GM06990 (cell line): ENCODE results near the gene CYB5A.
"Not testable (repeated sequence)": the region's sequence is repeated elsewhere in the genome, so short reads cannot be mapped to it uniquely, and the experiment has no call there.

ENCODE experiments used
- DNase-seq: peaks from one replicate; pipeline ENCODE4 v3.0.0-alpha.2; 2011; ENCODE audit not compliant: insufficient read length; ENCODE audit errors: extremely low read depth
- H3K27me3 ChIP-seq: replicated peaks from 2 replicates; pipeline ENCODE4 v1.6.0; 2011; ENCODE audit warnings: low read length; ENCODE audit not compliant: control insufficient read depth, insufficient read depth
- H3K36me3 ChIP-seq: 2 replicates; pipeline ENCODE4 v1.5.1; 2011; ENCODE audit warnings: low read length; ENCODE audit not compliant: control insufficient read depth, insufficient read depth
- H3K4me3 ChIP-seq: replicated peaks from 2 replicates; pipeline ENCODE4 v1.5.1; 2011; ENCODE audit warnings: low read depth, mild to moderate bottlenecking, control low read depth, low read length
- TF ChIP-seq, protein P1 (sequence below): IDR thresholded peaks from 2 replicates; pipeline ENCODE4 v1.5.1; 2011; ENCODE audit warnings: low read length, control low read depth, mild to moderate bottlenecking, inconsistent platforms; ENCODE audit not compliant: insufficient read depth, poor library complexity, severe bottlenecking

The CYB5A gene

DNA sequence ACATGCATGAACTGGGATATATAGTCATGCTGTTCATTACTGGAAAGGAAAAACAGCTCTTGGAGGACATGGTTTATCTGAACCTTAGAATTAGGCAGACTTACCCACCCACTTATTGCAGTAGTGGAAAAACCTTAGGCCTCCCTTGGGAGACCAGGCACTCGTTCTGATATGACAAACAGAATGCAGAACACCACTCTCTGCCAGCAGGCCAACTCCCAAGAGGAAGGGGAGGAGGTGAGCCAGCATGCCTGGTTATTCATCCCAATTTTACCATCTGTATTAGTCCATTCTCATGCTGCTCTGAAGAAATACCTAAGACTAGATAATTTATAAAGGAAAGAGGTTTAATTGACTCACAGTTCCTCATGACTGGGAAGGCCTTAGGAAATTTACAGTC is 41.3 kb upstream of the CYB5A start:
- no peaks in the 10 kb centered on the region for H3K36me3 ChIP-seq
- TF ChIP-seq, protein P1, sequence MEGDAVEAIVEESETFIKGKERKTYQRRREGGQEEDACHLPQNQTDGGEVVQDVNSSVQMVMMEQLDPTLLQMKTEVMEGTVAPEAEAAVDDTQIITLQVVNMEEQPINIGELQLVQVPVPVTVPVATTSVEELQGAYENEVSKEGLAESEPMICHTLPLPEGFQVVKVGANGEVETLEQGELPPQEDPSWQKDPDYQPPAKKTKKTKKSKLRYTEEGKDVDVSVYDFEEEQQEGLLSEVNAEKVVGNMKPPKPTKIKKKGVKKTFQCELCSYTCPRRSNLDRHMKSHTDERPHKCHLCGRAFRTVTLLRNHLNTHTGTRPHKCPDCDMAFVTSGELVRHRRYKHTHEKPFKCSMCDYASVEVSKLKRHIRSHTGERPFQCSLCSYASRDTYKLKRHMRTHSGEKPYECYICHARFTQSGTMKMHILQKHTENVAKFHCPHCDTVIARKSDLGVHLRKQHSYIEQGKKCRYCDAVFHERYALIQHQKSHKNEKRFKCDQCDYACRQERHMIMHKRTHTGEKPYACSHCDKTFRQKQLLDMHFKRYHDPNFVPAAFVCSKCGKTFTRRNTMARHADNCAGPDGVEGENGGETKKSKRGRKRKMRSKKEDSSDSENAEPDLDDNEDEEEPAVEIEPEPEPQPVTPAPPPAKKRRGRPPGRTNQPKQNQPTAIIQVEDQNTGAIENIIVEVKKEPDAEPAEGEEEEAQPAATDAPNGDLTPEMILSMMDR: no peak
- no peak overlapping the region for H3K4me3 ChIP-seq
- no peaks in the 10 kb centered on the region for H3K27me3 ChIP-seq
- DNase-seq: no peak

DNA sequence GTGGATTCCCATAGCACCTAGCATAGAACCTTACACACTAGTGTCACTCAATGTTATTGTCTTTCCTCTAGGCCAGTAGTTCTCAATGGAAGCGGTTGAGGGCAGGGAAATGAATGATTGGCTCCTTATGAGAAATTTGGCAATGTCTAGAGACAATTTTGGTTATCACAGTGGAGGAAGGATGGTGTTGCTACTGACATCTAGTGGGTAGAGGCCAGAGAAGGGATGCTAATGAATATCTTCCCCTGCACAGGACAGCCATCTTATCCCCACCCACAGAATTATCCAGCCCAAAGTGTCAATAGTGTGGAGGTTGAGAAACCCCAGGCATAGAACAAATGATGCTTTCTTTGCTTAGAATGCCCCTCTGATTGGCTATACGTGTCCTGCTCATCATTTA is 39.6 kb upstream of the CYB5A start:
- DNase-seq: no peak
- H3K4me3 ChIP-seq: no peak overlapping the region
- H3K36me3 ChIP-seq: no peaks in the 10 kb centered on the region
- no peaks in the 10 kb centered on the region for H3K27me3 ChIP-seq
- TF ChIP-seq, protein P1: peak; percentile 49

DNA sequence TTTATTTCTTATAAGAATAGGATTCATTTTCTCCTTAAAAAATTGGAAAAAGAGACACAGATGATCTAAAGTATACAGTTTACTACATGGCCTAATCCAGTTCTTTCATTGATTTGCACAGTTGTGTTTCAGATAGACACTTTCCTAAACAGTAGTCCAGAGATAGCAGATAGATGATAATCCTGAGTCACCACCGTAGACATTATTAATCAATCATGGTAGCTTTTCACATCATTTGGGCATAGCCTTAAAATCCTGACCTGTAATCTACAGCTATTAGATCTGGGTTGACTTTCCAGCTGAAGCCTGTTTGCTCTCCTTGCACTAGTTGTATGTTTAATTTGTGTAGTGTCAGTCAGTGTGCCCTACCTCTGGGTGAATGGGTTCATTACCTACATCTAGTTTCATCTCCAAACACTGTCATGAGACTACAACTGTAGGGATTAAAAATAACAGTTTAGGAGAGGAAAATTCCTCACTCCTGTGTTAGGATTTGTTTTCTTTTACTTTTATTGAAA is 38.0 kb upstream of the CYB5A start:
- TF ChIP-seq, protein P1: no peak
- no peak for DNase-seq
- no peak overlapping the region for H3K4me3 ChIP-seq
- no peaks in the 10 kb centered on the region for H3K27me3 ChIP-seq
- no peaks in the 10 kb centered on the region for H3K36me3 ChIP-seq

DNA sequence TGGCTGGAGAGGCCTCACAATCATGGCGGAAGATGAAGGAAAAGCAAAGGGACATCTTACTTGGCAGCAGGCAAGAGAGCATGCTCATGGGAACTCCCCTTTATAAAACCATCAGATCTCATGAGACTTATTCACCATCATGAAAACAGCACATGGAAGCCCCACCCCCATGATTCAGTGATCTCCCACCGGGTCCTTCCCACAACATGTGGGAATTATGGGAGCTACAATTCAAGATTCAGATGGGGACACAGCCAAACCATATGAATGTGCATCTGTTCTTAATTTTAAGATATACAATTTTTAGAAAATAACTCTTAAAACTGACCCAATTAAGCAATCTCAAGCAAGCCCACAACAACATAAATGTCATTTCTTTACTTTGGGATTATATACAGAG is 36.4 kb upstream of the CYB5A start:
- H3K4me3 ChIP-seq: no peak overlapping the region
- no peak for DNase-seq
- H3K27me3 ChIP-seq: no peaks in the 10 kb centered on the region
- TF ChIP-seq, protein P1: no peak
- no peaks in the 10 kb centered on the region for H3K36me3 ChIP-seq

DNA sequence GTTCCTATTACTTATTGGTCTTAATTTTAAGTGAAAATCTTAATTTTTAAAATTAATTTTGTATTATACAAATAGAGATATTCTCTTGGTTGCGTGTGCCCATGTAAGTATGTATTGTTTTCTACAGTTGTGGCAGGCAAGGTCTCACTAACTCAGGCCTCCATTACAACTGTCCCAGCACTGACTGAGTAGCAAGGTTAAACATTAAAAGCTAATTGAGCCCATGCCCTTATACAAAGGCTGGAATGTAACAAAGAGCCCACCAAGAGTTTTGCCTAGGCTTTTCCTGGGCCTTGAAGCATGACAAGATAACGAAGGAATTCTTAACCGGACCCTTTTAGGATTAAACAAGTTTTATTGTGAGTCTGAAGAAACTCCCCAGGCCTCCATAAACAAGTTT is 35.0 kb upstream of the CYB5A start:
- DNase-seq, H3K4me3 ChIP-seq, H3K36me3 ChIP-seq, H3K27me3 ChIP-seq: not testable (repeated sequence)

DNA sequence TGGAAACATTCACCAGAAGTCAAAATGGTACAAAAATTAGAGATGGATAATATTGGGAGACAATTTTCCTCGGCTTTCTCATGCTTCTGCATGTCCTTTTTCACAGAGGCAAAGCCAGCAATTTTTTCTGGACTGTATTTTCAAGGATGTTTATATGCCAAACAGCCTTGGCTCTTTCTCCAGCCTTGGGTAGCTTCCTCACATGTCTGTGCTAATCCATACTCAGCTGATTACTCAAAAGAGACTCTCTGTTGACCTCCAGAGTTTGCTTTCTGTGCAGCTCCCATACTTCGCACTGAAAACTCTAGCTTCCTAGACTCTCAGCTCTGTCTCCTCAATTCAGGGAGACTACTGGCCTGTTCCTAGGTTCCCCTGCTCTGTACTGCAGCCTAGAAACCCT is 34.5 kb upstream of the CYB5A start:
- Histone ChIP-seq H3K36me3 (no peaks in the 10 kb centered on the region), H3K4me3 (no peak overlapping the region), H3K27me3 (no peaks in the 10 kb centered on the region)
- no peak for DNase-seq
- TF ChIP-seq, protein P1: no peak
